ENCODE measurements around the gene OR4X2.
"Not testable (repeated sequence)": the region's sequence is repeated elsewhere in the genome, so short reads cannot be mapped to it uniquely, and the experiment has no call there.

Gene OR4X2, protein sequence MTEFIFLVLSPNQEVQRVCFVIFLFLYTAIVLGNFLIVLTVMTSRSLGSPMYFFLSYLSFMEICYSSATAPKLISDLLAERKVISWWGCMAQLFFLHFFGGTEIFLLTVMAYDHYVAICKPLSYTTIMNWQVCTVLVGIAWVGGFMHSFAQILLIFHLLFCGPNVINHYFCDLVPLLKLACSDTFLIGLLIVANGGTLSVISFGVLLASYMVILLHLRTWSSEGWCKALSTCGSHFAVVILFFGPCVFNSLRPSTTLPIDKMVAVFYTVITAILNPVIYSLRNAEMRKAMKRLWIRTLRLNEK

GRCh38 chr11:48244804-48245203 is at the start of gene OR4X2:
Gene OR4X2 (plus strand): TSS chr11:48245104. CDS start chr11:48245104, 0 bp downstream.
- no peak for DNase-seq (ENCODE audit: low spot score)

- no peak for DNase-seq (ENCODE audit: low spot score)
These were observed 37.0 kb upstream of the OR4X2 start for GRCh38 chr11:48207881-48208280.

DNA sequence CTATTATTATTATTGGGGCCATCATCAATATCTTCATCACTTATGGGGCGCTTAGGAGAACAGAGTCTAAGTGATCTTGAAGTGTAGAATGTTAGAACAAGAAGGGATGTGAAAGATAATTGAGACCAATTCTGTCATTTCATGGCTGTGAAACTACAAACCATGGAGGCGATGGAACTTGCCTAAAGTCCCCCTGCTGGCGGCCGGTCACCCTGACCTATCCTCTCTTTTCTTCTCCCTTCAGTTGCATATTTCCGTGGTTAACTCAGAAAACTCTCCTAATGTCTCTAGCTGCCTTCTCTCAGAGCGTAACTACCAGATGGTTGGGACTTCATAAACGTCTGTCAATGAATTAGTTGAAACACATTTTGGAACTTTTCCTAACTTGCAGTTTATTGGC is 34.9 kb upstream of the OR4X2 start:
- no peak for DNase-seq (ENCODE audit: low spot score)

GRCh38 chr11:48216510-48216909 is 28.4 kb upstream of the OR4X2 start, which contains the start of gene OR4B1:
Gene OR4B1 (plus strand): TSS chr11:48216810. CDS start chr11:48216810, 0 bp downstream.
- DNase-seq (ENCODE audit: low spot score): no peak

GRCh38 chr11:48228761-48229160 is 16.1 kb upstream of the OR4X2 start:
- no peak for DNase-seq (ENCODE audit: low spot score)

DNA sequence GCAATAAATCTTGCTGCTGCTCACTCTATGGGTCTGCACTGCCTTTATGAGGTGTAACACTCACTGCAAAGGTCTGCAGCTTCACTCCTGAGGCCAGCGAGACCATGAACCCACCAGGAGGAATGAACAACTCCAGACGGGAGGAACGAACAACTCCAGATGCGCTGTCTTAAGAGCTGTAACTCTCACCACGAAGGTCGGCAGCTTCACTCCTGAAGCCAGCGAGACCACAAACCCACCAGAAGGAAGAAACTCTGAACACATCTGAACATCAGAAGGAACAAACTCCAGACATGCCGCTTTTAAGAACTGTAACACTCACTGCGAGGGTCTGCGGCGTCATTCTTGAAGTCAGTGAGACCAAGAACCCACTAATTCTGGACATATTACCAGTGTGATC is 14.8 kb upstream of the OR4X2 start:
- DNase-seq (ENCODE audit: low spot score): not testable (repeated sequence)

- no peak for DNase-seq (ENCODE audit: low spot score)
These were observed 7.2 kb upstream of the OR4X2 start for GRCh38 chr11:48237727-48238126.

GRCh38 chr11:48242501-48242900 is 2.4 kb upstream of the OR4X2 start:
- no peak for DNase-seq (ENCODE audit: low spot score)

- DNase-seq (ENCODE audit: low spot score): no peak
These were observed 4.0 kb downstream of the OR4X2 start for GRCh38 chr11:48248902-48249301.

GRCh38 chr11:48261600-48261999 is 16.7 kb downstream of the OR4X2 start:
- DNase-seq (ENCODE audit: low spot score): no peak

DNA sequence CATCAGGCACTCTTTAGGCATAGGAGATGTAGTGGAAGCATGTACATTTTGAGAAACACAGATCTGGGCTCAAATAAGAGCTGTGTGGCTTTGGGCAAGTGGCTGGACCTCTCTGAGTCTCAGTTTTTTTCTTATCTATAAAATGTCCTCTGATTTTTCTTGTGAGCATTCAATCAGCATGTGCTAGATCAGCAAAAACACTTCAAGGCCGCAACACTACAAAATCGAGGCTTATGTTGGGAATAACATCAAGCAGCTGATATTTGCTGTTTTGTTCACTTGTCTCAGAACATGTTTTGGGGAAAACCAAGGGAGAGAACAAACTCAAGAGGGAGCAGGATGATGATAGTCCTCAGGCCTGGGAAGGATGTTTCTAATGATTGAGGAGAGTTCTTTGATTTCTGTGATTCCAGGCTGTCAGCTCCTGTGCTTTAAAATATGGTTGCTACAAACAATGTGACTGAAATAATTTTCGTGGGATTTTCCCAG is 18.6 kb downstream of the OR4X2 start, which contains the start of gene OR4X1:
OR4X1 (plus strand) TSS at position 439 of the 489 bp plus-strand sequence; CDS start at position 439, 0 bp downstream.
- DNase-seq (ENCODE audit: low spot score): no peak

DNA sequence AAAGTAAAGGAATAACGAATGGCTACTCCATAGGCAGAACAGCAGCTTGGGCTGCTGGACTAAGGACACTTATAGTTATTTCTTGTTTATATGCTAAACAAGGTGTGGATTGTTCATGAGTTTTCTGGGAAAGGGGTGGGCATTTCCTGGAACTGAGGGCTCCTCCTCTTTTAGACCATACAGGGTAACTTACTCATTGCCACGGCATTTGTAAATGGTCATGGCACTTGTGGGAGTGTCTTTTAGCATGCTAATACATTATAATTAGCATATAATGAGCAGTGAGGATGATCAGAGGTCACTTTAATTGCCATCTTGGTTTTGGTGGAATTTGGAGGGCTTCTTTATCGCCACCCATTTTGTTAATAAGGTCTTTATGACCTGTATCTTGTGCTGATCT is 25.7 kb downstream of the OR4X2 start:
- DNase-seq (ENCODE audit: low spot score): no peak

DNA sequence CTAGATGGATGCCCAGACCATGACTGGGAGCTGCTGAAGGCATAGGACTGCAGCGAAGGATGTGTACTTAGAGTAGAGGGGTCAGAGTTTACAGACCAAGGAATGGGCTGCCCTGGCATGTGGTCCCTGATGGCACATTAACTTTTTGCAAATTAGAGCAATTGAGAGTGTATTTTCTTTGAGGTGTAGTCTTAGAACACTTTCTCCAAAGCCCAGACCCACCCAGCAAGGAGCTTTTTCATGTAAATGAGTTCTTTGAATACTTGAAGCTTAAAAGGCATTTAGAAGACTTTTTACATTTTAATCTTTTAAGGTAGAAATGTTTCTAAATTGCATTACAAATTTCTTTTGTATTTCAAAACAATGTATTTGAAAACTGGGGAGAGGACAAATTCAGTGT is 27.7 kb downstream of the OR4X2 start:
- no peak for DNase-seq (ENCODE audit: low spot score)

All from activated CD4-positive, alpha-beta T cell treated with anti-CD3 and anti-CD28 coated beads, Interleukin-2, Interleukin-4, amounts not matched to agents 100 ng/mL and 50 ng/mL, durations not matched to agents 16 hours and 8 hours (primary cell).